K562 (cell line): Measurements from ENCODE around the gene TLX2. TPM values are rescaled to one million over a fixed set of nuclear protein-coding genes. Genes with fewer than 3 reads are reported as not detected.
A peak's percentile ranks its signal among the peaks of the same experiment; 100 is the strongest.

Source experiments
- BCOR ChIP-seq: fragments of 450-650 bp; IDR thresholded peaks from 2 replicates; pipeline ENCODE4 v1.6.1; 2016
- CTCFL ChIP-seq: IDR thresholded peaks from 2 replicates; pipeline ENCODE4 v1.6.1; 2011; ENCODE audit warnings: borderline replicate concordance, low read depth, mild to moderate bottlenecking, moderate library complexity, low read length; ENCODE audit not compliant: insufficient read depth, poor library complexity, severe bottlenecking
- FOXJ3 ChIP-seq: sonication (generic); formaldehyde crosslinking; IDR thresholded peaks from 2 replicates; pipeline ENCODE4 v1.4.0; 2020; ENCODE audit warnings: mild to moderate bottlenecking, missing genetic modification reagents
- HNRNPLL ChIP-seq: fragments of 200-400 bp; formaldehyde crosslinking; IDR thresholded peaks from 2 replicates; pipeline ENCODE4 v1.6.1; 2017; ENCODE audit warnings: low read length, low read depth, mild to moderate bottlenecking; ENCODE audit not compliant: poor library complexity, severe bottlenecking
- KAT8 ChIP-seq: fragments of 450-650 bp; IDR thresholded peaks from 2 replicates; pipeline ENCODE4 v1.6.1; 2016; ENCODE audit warnings: low read depth, mild to moderate bottlenecking
- MITF ChIP-seq: IDR thresholded peaks from 2 replicates; pipeline ENCODE4 v1.6.1; 2014; ENCODE audit warnings: antibody characterized with exemption
- PTTG1 ChIP-seq: fragments of 450-650 bp; IDR thresholded peaks from 2 replicates; pipeline ENCODE4 v1.6.1; 2016; ENCODE audit warnings: low read depth, mild to moderate bottlenecking, missing genetic modification characterization, missing compliant biosample characterization
- SIX5 ChIP-seq, 2 experiments: IDR thresholded peaks; 2 replicates each; pipeline ENCODE4 v1.6.1; 2011; ENCODE audit warnings: low read length in 2 of 2, borderline replicate concordance in 1 of 2, low read depth in 1 of 2, mild to moderate bottlenecking in 1 of 2, moderate library complexity in 1 of 2; ENCODE audit not compliant: insufficient read depth in 1 of 2
- SMAD3 ChIP-seq: fragments of 450-650 bp; formaldehyde crosslinking; conservative IDR thresholded peaks from 2 replicates; pipeline ENCODE4 v1.4.0; 2020; ENCODE audit warnings: mild to moderate bottlenecking
- ZNF23 ChIP-seq: fragments of 250-450 bp; sonication (Bioruptor Pico); IDR thresholded peaks from 2 replicates; pipeline ENCODE4 v1.4.0; 2020; ENCODE audit warnings: mild to moderate bottlenecking
- ZNF507 ChIP-seq: conservative IDR thresholded peaks from 2 replicates; pipeline ENCODE4 v1.6.1; 2017; ENCODE audit warnings: missing genetic modification characterization, missing compliant biosample characterization
- polyA plus RNA-seq, 8 experiments: library from polyadenylated mRNA; depleted of rRNA in 4 of 8; stranded (reverse) in 5 of 8; unstranded in 3 of 8; fragments of >200 nt; fragmentation: Nextera tagmentation in 2 of 8; fragmentation: Illumina TruSeq in 1 of 8; extraction: Ambion mirVana in 2 of 8; extraction: Trizol in 1 of 8; gene quantifications; 2 replicates each; pipeline versions ENCODE4 v1.2.1 to v1.2.3, GENCODE V29; 2011 to 2014; ENCODE audit warnings: inconsistent platforms in 1 of 8, missing spikeins in 1 of 8
- total RNA-seq, 7 experiments: library from RNA; depleted of rRNA in 6 of 7; stranded (reverse); fragments of >200 nt in 6 of 7; fragmentation: Illumina TruSeq in 2 of 7; extraction: Trizol in 2 of 7; gene quantifications; 2 replicates each; pipeline versions ENCODE4 v1.2.1 to v1.2.3, GENCODE V29; 2011 to 2021; ENCODE audit warnings: low replicate concordance in 1 of 7
- TF ChIP-seq, protein P1 (sequence below), 2 experiments: IDR thresholded peaks; 2 replicates each; pipeline ENCODE4 v1.6.1; 2012; ENCODE audit warnings: improper control_type of control experiment in 2 of 2, low read depth in 2 of 2, low read length in 2 of 2, borderline replicate concordance in 1 of 2
- TF ChIP-seq, protein P2 (sequence below): fragments of 250-450 bp; sonication (Bioruptor Pico); IDR thresholded peaks from 2 replicates; pipeline ENCODE4 v1.4.0; 2020; ENCODE audit warnings: borderline replicate concordance

TLX2 gene
- total and polyA plus RNA-seq, 9 of the 15 experiments (the other 6 are each of a cell fraction or from before 2014, with no cell fraction given) = not detected

GRCh38 chr2:74507926-74508520, 6.2 kb upstream of the TLX2 start (continued):
- TF ChIP-seq CTCFL (no peak), PTTG1 (no peak), ZNF23 (CRISPR knock-in tag) (no peak), HNRNPLL (peak; percentile 27), BCOR (no peak), FOXJ3 (no peak), SMAD3 (CRISPR knock-in tag) (no peak), MITF (no peak), ZNF507 (tag) (no peak), SIX5 (IDR thresholded peaks at IDR 0.05; ENCODE audit: borderline replicate concordance in 1 of 2, insufficient read depth in 1 of 2, low read depth in 1 of 2, low read length in 2 of 2) (no peak), KAT8 (no peak)
- TF ChIP-seq, protein P1, sequence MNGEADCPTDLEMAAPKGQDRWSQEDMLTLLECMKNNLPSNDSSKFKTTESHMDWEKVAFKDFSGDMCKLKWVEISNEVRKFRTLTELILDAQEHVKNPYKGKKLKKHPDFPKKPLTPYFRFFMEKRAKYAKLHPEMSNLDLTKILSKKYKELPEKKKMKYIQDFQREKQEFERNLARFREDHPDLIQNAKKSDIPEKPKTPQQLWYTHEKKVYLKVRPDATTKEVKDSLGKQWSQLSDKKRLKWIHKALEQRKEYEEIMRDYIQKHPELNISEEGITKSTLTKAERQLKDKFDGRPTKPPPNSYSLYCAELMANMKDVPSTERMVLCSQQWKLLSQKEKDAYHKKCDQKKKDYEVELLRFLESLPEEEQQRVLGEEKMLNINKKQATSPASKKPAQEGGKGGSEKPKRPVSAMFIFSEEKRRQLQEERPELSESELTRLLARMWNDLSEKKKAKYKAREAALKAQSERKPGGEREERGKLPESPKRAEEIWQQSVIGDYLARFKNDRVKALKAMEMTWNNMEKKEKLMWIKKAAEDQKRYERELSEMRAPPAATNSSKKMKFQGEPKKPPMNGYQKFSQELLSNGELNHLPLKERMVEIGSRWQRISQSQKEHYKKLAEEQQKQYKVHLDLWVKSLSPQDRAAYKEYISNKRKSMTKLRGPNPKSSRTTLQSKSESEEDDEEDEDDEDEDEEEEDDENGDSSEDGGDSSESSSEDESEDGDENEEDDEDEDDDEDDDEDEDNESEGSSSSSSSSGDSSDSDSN (IDR thresholded peaks at IDR 0.05; ENCODE audit: borderline replicate concordance in 1 of 2, low read depth in 2 of 2, low read length in 2 of 2) = 0 out of 4 replicates have a peak, but pooled peaks have one; percentile 25 to 45
- TF ChIP-seq, protein P2, sequence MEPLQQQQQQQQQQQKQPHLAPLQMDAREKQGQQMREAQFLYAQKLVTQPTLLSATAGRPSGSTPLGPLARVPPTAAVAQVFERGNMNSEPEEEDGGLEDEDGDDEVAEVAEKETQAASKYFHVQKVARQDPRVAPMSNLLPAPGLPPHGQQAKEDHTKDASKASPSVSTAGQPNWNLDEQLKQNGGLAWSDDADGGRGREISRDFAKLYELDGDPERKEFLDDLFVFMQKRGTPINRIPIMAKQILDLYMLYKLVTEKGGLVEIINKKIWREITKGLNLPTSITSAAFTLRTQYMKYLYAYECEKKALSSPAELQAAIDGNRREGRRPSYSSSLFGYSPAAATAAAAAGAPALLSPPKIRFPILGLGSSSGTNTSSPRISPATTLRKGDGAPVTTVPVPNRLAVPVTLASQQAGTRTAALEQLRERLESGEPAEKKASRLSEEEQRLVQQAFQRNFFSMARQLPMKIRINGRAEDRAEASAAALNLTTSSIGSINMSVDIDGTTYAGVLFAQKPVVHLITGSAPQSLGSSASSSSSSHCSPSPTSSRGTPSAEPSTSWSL (CRISPR knock-in tag) = no peak
